GM18511 (cell line): Measurements from ENCODE around the gene SERTM2.

Experiments
- ATAC-seq: cut with Tn5 transposase; IDR thresholded peaks from one replicate; pipeline ENCODE4 v1.9.1; 2021; ENCODE audit warnings: mild to moderate bottlenecking, moderate library complexity; ENCODE audit not compliant: unreplicated experiment

The SERTM2 gene

DNA sequence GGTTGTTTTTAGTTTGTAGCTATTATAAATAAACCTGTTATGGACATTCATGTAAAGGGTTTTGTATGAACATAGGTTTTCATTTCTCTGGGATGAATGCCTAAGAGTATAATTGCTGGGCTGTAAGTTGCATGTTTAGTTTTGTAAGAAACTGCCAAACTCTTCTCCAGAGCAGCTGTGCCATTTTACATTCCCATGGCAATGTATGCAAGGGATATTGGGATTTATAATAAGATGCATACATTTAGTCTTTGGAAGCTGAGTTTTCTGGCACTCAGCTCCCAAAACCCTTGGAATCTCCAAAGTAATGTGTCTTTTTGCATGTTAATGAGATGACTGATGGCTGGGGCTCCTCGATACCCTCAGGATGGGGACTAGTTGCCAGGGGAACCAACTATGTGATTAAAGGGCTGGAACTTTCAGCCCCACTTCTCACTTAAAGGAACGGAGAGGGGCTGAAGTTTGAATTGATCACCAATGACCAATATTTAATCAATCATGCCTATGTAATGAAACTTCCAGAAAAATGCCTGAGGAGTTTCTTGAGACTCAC is 44.0 kb downstream of the SERTM2 start:
- no peak for ATAC-seq

DNA sequence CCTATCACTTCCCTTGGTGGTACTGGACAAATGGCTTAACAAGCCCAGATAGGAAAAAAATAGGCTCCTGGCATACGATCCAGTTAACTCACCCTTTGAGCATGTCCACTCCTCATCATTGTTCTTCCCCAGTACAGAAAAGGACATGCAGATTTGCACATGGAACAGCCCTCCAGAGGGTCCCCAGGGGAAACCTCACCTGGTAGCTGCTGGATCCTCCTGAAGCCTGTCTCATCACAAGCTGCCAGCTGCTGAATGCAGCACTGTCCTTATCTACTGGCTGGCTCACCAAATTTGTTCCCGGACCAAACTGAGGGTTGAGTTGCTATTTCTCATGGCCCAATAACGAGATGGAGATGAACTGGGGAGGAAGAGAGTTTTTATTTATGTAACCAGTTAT is 49.4 kb downstream of the SERTM2 start:
- no peak for ATAC-seq

DNA sequence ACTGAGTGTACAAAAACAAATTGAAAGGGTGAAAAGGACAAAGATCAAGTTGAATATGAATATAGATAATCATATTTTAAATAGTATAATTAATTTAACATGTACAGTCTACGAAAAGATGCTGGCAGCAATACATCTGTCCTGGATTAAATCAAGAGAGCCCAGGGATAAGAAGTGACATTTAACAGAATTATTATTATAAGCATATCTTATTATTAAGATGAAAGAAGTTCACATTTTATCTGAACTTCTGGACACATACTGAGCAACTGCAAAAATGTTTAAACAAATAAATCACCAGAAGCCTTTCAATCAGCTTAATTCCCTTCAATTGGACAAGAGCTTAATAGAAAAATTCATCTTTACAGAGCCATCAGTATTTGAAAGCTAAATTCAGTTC is 50.4 kb downstream of the SERTM2 start:
- no peak for ATAC-seq

DNA sequence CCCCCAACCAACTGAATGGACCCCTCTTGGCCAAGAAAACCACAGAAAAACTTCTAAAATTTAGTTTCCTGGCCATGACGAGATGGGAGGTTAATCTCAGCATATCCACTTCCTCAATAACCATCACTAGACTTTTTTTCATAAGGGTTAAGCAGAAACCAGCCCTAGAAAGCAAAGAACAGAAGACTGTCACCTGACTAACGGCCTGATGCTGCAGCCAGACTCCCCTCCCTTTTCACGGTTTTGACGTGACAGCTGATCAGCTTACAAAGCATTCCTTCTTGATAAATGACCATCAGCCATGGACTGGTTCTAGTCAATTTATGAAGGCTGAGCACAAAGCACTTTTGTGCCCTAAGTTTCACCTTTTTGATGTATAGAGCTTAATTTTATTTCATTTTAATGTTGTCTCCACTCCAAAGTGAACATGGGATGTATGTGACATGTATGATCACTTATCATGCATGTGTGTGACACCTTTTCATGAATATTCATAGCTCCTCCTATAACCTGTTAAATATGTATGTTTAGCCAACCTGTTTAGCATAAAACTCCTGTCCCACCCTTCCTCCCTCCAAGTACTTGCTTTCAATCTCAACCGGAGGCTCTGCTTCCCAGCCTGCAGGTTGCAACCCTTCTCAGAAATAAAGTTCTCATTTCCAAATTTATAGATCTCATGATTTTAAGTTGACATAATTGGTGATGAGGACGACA is 56.3 kb downstream of the SERTM2 start:
- no peak for ATAC-seq

DNA sequence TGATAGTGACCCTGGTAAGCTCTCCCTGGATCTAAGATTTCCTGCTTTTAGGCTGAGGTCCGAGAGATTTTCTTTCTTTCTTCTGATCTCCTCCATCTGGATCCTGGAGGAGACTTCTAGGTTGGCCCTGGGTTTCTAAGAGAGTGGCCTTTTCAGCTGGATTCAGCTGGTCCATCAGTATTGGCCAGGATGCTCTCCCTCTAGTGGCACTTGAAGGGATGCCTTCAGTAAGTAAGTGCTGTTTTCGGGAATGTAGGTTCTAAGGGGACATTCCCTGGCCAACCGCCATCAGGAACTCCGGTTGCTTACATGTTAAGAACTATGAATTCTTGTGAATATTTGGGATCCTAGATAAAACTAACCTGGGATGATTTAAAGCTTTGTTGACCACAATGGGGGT is 56.9 kb downstream of the SERTM2 start:
- no peak for ATAC-seq

DNA sequence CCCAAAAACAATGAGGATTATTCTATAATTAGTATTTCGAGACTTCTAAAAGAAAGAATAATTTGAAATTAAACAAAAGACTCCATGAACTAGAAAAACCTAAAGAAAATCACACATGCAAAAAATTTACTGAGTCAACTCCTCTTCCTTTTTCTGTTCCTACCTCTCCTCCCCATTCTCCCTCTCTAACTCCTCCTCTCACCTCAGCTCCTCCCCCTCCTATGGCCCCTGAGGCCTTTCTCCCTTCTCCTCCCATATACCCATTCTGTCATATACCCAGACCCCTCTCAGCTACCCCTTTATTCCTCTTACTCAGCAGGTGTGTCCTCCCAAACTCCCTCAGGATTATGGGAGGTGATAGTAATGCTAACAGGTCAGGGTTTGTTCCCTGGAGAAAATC is 57.4 kb downstream of the SERTM2 start:
- ATAC-seq = no peak
